Activated naive CD8-positive, alpha-beta T cell treated with anti-CD3 and anti-CD28 coated beads, Interleukin-2, amount 10 ng/mL, durations not matched to agents 7 days and 5 days (primary cell): Measurements from ENCODE around the gene PRDM4. TPM values are rescaled to one million over a fixed set of nuclear protein-coding genes. Genes with fewer than 3 reads are reported as not detected.
A peak's percentile ranks its signal among the peaks of the same experiment; 100 is the strongest.
"Not testable (repeated sequence)": the region's sequence is repeated elsewhere in the genome, so short reads cannot be mapped to it uniquely, and the experiment has no call there.

Experiments
- ATAC-seq: fragments of 150-1000 bp; cut with Tn5 transposase; one replicate; pipeline ENCODE4 v1.10.0; 2021; ENCODE audit warnings: low read depth, moderate library complexity
- POLR2A ChIA-PET: fragments of 350-600 bp; sonication (Branson Sonifier 250); formaldehyde crosslinking; loops from one replicate; lab custom pipeline; 2021; ENCODE audit warnings: antibody characterized with exemption; lab: Charles Lee
- DNase-seq: peaks from one replicate; pipeline ENCODE4 v3.0.0; 2021
- H3K27ac Mint-ChIP-seq: one replicate; pipeline ENCODE4 v1.8.0; 2022; ENCODE audit warnings: mild to moderate bottlenecking, mixed read lengths
- H3K27me3 Mint-ChIP-seq: one replicate; pipeline ENCODE4 v1.8.0; 2022; ENCODE audit warnings: mild to moderate bottlenecking, moderate library complexity, mixed read lengths
- H3K36me3 Mint-ChIP-seq: one replicate; pipeline ENCODE4 v1.8.0; 2021; ENCODE audit warnings: mild to moderate bottlenecking, mixed read lengths
- H3K4me1 Mint-ChIP-seq: one replicate; pipeline ENCODE4 v1.8.0; 2021; ENCODE audit warnings: mixed read lengths
- H3K4me3 Mint-ChIP-seq: one replicate; pipeline ENCODE4 v1.8.0; 2022; ENCODE audit warnings: mild to moderate bottlenecking, moderate library complexity, mixed read lengths
- H3K9me3 Mint-ChIP-seq: one replicate; pipeline ENCODE4 v1.8.0; 2021; ENCODE audit warnings: mixed read lengths
- total RNA-seq, 2 experiments: library from RNA; stranded (reverse); gene quantifications; one replicate each; pipeline ENCODE4 v1.2.3, GENCODE V29; 2021

Gene PRDM4
- total RNA-seq, 2 experiments from 2014 or later: 24.4 to 28.3 TPM

GRCh38 chr12:107704041-107704440 lies 56.9 kb downstream of the PRDM4 start:
- H3K36me3 Mint-ChIP-seq: peaks cover 80% of the 10 kb centered on the region
- H3K27me3 Mint-ChIP-seq: no peaks in the 10 kb centered on the region
- peaks cover 10% of the 10 kb centered on the region for H3K9me3 Mint-ChIP-seq
- POLR2A ChIA-PET: no interaction called here
- H3K4me3 Mint-ChIP-seq: no peak overlapping the region
- no peak for DNase-seq
- no peak overlapping the region for H3K27ac Mint-ChIP-seq
- no peaks in the 10 kb centered on the region for H3K4me1 Mint-ChIP-seq
- ATAC-seq: no peak

GRCh38 chr12:107702106-107702505 lies 58.8 kb downstream of the PRDM4 start:
- POLR2A ChIA-PET: no interaction called here
- Mint-ChIP-seq H3K27ac (no peak overlapping the region), H3K9me3 (peaks cover 10% of the 10 kb centered on the region), H3K4me1 (no peaks in the 10 kb centered on the region), H3K27me3 (no peaks in the 10 kb centered on the region), H3K36me3 (peaks cover 75% of the 10 kb centered on the region), H3K4me3 (no peak overlapping the region)
- no peak for ATAC-seq
- no peak for DNase-seq

- H3K36me3 Mint-ChIP-seq: peaks cover 41% of the 10 kb centered on the region
- H3K9me3 Mint-ChIP-seq, H3K27me3 Mint-ChIP-seq, POLR2A ChIA-PET, H3K4me3 Mint-ChIP-seq, H3K27ac Mint-ChIP-seq, DNase-seq, H3K4me1 Mint-ChIP-seq, ATAC-seq: not testable (repeated sequence)
Measured at GRCh38 chr12:107695772-107696171, 65.2 kb downstream of the PRDM4 start.

GRCh38 chr12:107685360-107686248 lies 75.3 kb downstream of the PRDM4 start, which contains the start of gene PWP1:
PWP1 (plus strand) TSS chr12:107685799; CDS start chr12:107685900, 101 bp downstream.
- POLR2A ChIA-PET: interaction anchor here (0.6 to 1.1 kb wide), 5 partner anchors 46 to 367 kb away, joined by 3 to 4 read pairs (median 3); partner anchors contain the start of gene PRDM4
- H3K9me3 Mint-ChIP-seq: no peaks in the 10 kb centered on the region
- peaks cover 17% of the 10 kb centered on the region for H3K4me1 Mint-ChIP-seq
- peaks cover 2% of the 10 kb centered on the region for H3K27me3 Mint-ChIP-seq
- peak; percentile 96 for DNase-seq
- peak within 1 kb of the TSS; percentile 95 for H3K4me3 Mint-ChIP-seq
- peak within 1 kb of the TSS; percentile 97 for H3K27ac Mint-ChIP-seq
- ATAC-seq: peak; percentile 94
- peaks cover 12% of the 10 kb centered on the region for H3K36me3 Mint-ChIP-seq

GRCh38 chr12:107684990-107685359 lies 76.0 kb downstream of the PRDM4 start:
- Mint-ChIP-seq H3K36me3 (peaks cover 11% of the 10 kb centered on the region), H3K4me1 (peaks cover 17% of the 10 kb centered on the region), H3K9me3 (no peaks in the 10 kb centered on the region)

GRCh38 chr12:107684029-107684795 lies 76.7 kb downstream of the PRDM4 start:
- DNase-seq (no peak), ATAC-seq (no peak)
- Mint-ChIP-seq H3K36me3 (peaks cover 11% of the 10 kb centered on the region), H3K4me3 (peak overlapping the region; percentile 95), H3K9me3 (no peaks in the 10 kb centered on the region), H3K27ac (peak overlapping the region; percentile 97), H3K27me3 (peaks cover 4% of the 10 kb centered on the region), H3K4me1 (peaks cover 17% of the 10 kb centered on the region)
- POLR2A ChIA-PET: no interaction called here

More at GRCh38 chr12:107684990-107685359, 76.0 kb downstream of the PRDM4 start:
- peak overlapping the region; percentile 95 for H3K4me3 Mint-ChIP-seq
- POLR2A ChIA-PET: interaction anchor here (0.6 kb wide), 1 partner anchor 315 kb away, joined by 3 read pairs; no protein-coding TSS in a partner anchor
- DNase-seq: no peak
- H3K27me3 Mint-ChIP-seq: peaks cover 4% of the 10 kb centered on the region
- peak overlapping the region; percentile 97 for H3K27ac Mint-ChIP-seq
- ATAC-seq: no peak

Other genes with a start within 250 kb of the PRDM4 start
- gene PWP1, start 75.3 kb downstream of the PRDM4 start, total RNA-seq: 10 to 100 TPM; 32.9 to 37.3 TPM
- gene ASCL4, start 13.6 kb upstream of the PRDM4 start, total RNA-seq: not detected